Lung (tissue), 12 donors: ENCODE results near the gene CCR8. TPM values are rescaled to one million over a fixed set of nuclear protein-coding genes. Genes with fewer than 3 reads are reported as not detected.

Experiments
- ATAC-seq: fragments of 200-7000 bp; cut with Tn5 transposase; one replicate; pipeline ENCODE4 v1.9.1; 2020; ENCODE audit warnings: moderate number of reproducible peaks; ENCODE audit not compliant: insufficient read depth, low FRiP score
- DNase-seq, 3 donors: peaks; one replicate each; pipeline ENCODE4 v3.0.0-alpha.2; 2013 to 2017
- H3K27ac ChIP-seq, 2 donors: one replicate each; pipeline ENCODE4 v1.5.1; 2013; ENCODE audit warnings: mild to moderate bottlenecking in 2 of 2, moderate library complexity in 2 of 2, control low read depth in 1 of 2, inconsistent platforms in 1 of 2, low read depth in 1 of 2, low read length in 1 of 2
- H3K27me3 ChIP-seq, 3 donors: one replicate each; pipeline ENCODE4 v1.5.1; 2013; ENCODE audit warnings: low read length in 2 of 3; ENCODE audit not compliant: control insufficient read depth in 3 of 3, insufficient read depth in 3 of 3
- H3K36me3 ChIP-seq, 4 donors: one replicate each; pipeline ENCODE4 v1.5.1; 2013; ENCODE audit warnings: low read length in 4 of 4, mild to moderate bottlenecking in 1 of 4, moderate library complexity in 1 of 4; ENCODE audit not compliant: control insufficient read depth in 4 of 4, insufficient read depth in 4 of 4
- H3K4me1 ChIP-seq, 5 donors: one replicate each; pipeline ENCODE4 v1.5.1; 2013; ENCODE audit warnings: low read length in 5 of 5, mild to moderate bottlenecking in 2 of 5, moderate library complexity in 1 of 5; ENCODE audit not compliant: control insufficient read depth in 5 of 5, insufficient read depth in 5 of 5
- H3K4me3 ChIP-seq: one replicate; pipeline ENCODE4 v1.5.1; 2013; ENCODE audit warnings: mild to moderate bottlenecking, control low read depth, moderate library complexity
- H3K9ac ChIP-seq, 2 donors: one replicate each; pipeline ENCODE4 v1.5.1; 2013; ENCODE audit warnings: low read length in 2 of 2, control low read depth in 1 of 2; ENCODE audit not compliant: insufficient read depth in 1 of 2
- H3K9me3 ChIP-seq, 4 donors: one replicate each; pipeline ENCODE4 v1.5.1; 2013; ENCODE audit warnings: low read length in 3 of 4, mild to moderate bottlenecking in 1 of 4, moderate library complexity in 1 of 4; ENCODE audit not compliant: control insufficient read depth in 4 of 4, insufficient read depth in 3 of 4
- WGBS, 2 donors: extraction: QIAGEN DNeasy Blood & Tissue Kit; methylation state at CpG; one replicate each; pipeline ENCODE4 v1.1.7; 2013; 5-methylcytosine and 5-hydroxymethylcytosine counted together
- polyA plus RNA-seq, 2 donors: library from polyadenylated mRNA; stranded (reverse); fragments of 200-250 nt; gene quantifications; one replicate each; pipeline ENCODE4 v1.2.1, GENCODE V29; 2013
- total RNA-seq, 2 donors: library from RNA; depleted of rRNA in 1 of 2; stranded (reverse); fragments of >200 nt in 1 of 2; gene quantifications; one replicate each; pipeline ENCODE4 v1.2.1, GENCODE V29; 2014 to 2021
- TF ChIP-seq, protein P1 (sequence below): IDR thresholded peaks from 2 replicates; pipeline ENCODE4 v1.5.1; 2012; ENCODE audit warnings: mild to moderate bottlenecking; ENCODE audit errors: control extremely low read depth, extremely low read depth
- donor health status: control.
- donor health status: control.
- donor health status: Bipolar disorder and iron deficiency.
- donor health status: healthy.
- donor health status: DM: yes; HTN: yes; CAD: no.

Gene CCR8
- total and polyA plus RNA-seq, 4 donors, result 0.06 TPM; not detected in 3

- Histone ChIP-seq H3K27ac (no peak overlapping the region), H3K36me3 (no peaks in the 10 kb centered on the region), H3K9me3 (no peaks in the 10 kb centered on the region), H3K27me3 (no peaks in the 10 kb centered on the region), H3K4me1 (no peaks in the 10 kb centered on the region), H3K9ac (peak overlapping the region in 1 of 2 donors; percentile 11), H3K4me3 (no peak overlapping the region)
- WGBS, 2 donors, result 55 to 65% methylated on average over 9 of the region's 9 CpGs
- DNase-seq (no peak), ATAC-seq (no peak)
- TF ChIP-seq, protein P1, sequence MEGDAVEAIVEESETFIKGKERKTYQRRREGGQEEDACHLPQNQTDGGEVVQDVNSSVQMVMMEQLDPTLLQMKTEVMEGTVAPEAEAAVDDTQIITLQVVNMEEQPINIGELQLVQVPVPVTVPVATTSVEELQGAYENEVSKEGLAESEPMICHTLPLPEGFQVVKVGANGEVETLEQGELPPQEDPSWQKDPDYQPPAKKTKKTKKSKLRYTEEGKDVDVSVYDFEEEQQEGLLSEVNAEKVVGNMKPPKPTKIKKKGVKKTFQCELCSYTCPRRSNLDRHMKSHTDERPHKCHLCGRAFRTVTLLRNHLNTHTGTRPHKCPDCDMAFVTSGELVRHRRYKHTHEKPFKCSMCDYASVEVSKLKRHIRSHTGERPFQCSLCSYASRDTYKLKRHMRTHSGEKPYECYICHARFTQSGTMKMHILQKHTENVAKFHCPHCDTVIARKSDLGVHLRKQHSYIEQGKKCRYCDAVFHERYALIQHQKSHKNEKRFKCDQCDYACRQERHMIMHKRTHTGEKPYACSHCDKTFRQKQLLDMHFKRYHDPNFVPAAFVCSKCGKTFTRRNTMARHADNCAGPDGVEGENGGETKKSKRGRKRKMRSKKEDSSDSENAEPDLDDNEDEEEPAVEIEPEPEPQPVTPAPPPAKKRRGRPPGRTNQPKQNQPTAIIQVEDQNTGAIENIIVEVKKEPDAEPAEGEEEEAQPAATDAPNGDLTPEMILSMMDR, result no peak
These were observed 48.0 kb upstream of the CCR8 start for GRCh38 chr3:39281533-39281932.

GRCh38 chr3:39282057-39282456, 47.5 kb upstream of the CCR8 start:
- H3K4me1 ChIP-seq, result no peaks in the 10 kb centered on the region
- H3K27ac ChIP-seq, result no peak overlapping the region
- H3K9me3 ChIP-seq, result no peaks in the 10 kb centered on the region
- 78 to 87% methylated on average over 6 of the region's 6 CpGs for WGBS, 2 donors
- TF ChIP-seq, protein P1, result no peak
- H3K27me3 ChIP-seq, result no peaks in the 10 kb centered on the region
- H3K4me3 ChIP-seq, result no peak overlapping the region
- DNase-seq (peak in 1 of 3 donors; percentile 28), ATAC-seq (no peak)
- no peak overlapping the region for H3K9ac ChIP-seq
- H3K36me3 ChIP-seq, result no peaks in the 10 kb centered on the region

DNA sequence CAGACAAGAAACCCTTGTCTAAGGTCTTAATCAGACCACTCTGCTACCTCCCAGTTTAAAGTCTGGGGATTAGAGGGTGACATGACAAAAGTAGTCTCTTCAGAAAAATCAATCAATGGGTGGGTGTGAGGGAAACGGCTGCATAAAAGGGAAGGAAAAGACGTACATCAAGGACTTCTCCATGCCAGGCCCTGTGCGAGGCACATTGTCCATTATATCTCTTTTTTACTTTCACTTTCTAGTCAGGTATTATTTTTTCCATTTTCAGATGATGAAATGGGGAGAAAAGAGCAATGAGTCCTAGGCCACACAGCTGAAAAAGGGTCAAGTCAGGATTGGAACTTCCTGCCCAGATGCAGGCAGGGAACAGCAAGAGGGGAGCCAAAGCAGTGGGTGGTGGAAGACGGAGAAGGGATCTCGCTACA, 45.0 kb upstream of the CCR8 start:
- H3K4me1 ChIP-seq, result no peaks in the 10 kb centered on the region
- no peak overlapping the region for H3K4me3 ChIP-seq
- no peak overlapping the region for H3K9ac ChIP-seq
- no peaks in the 10 kb centered on the region for H3K27me3 ChIP-seq
- H3K27ac ChIP-seq, result no peak overlapping the region
- ATAC-seq, result no peak
- TF ChIP-seq, protein P1, result no peak
- 36 to 54% methylated on average over 5 of the region's 5 CpGs for WGBS, 2 donors
- H3K9me3 ChIP-seq, result no peaks in the 10 kb centered on the region
- H3K36me3 ChIP-seq, result no peaks in the 10 kb centered on the region
- peak in 1 of 3 donors; percentile 10 for DNase-seq

GRCh38 chr3:39285332-39285731, 44.2 kb upstream of the CCR8 start:
- TF ChIP-seq, protein P1, result no peak
- no peak overlapping the region for H3K27ac ChIP-seq
- no peak for DNase-seq
- no peaks in the 10 kb centered on the region for H3K9me3 ChIP-seq
- no peaks in the 10 kb centered on the region for H3K27me3 ChIP-seq
- peaks cover 0 to 2% (median 0%) of the 10 kb centered on the region in 5 donors for H3K4me1 ChIP-seq
- ATAC-seq, result no peak
- H3K4me3 ChIP-seq, result no peak overlapping the region
- H3K9ac ChIP-seq, result no peak overlapping the region
- H3K36me3 ChIP-seq, result no peaks in the 10 kb centered on the region
